Hepatocyte (in vitro differentiated cells): ENCODE measurements around the gene INHBE. TPM values are rescaled to one million over a fixed set of nuclear protein-coding genes. Genes with fewer than 3 reads are reported as not detected.

ENCODE experiments used
- DNase-seq: peaks from one replicate; pipeline ENCODE4 v3.0.0-alpha.2; 2016; ENCODE audit warnings: low spot score
- H2AFZ ChIP-seq: fragments of 200-600 bp; sonication (generic); 2 replicates; pipeline ENCODE4 v1.6.0; 2016; ENCODE audit warnings: antibody characterized with exemption, mild to moderate bottlenecking
- H3K27ac ChIP-seq: fragments of 200-600 bp; sonication (generic); 2 replicates; pipeline ENCODE4 v1.5.1; 2016; ENCODE audit warnings: mild to moderate bottlenecking
- H3K27me3 ChIP-seq: fragments of 200-600 bp; sonication (generic); 2 replicates; pipeline ENCODE4 v1.6.1; 2016
- H3K36me3 ChIP-seq: fragments of 200-600 bp; sonication (generic); replicated peaks from 2 replicates; pipeline ENCODE4 v1.5.1; 2016; ENCODE audit warnings: low read depth; ENCODE audit not compliant: insufficient read depth
- H3K4me1 ChIP-seq: fragments of 200-600 bp; sonication (generic); 2 replicates; pipeline ENCODE4 v1.5.1; 2016; ENCODE audit warnings: mild to moderate bottlenecking, moderate library complexity; ENCODE audit not compliant: insufficient read depth
- H3K4me2 ChIP-seq: fragments of 200-600 bp; sonication (generic); 2 replicates; pipeline ENCODE4 v1.6.0; 2016
- H3K4me3 ChIP-seq: fragments of 200-600 bp; sonication (generic); 2 replicates; pipeline ENCODE4 v1.5.1; 2016; ENCODE audit warnings: mild to moderate bottlenecking
- H3K79me2 ChIP-seq: fragments of 200-600 bp; sonication (generic); 2 replicates; pipeline ENCODE4 v1.6.0; 2017; ENCODE audit warnings: mild to moderate bottlenecking
- H3K9me2 ChIP-seq: fragments of 200-600 bp; sonication (generic); replicated peaks from 2 replicates; pipeline ENCODE4 v1.6.0; 2017; ENCODE audit warnings: mild to moderate bottlenecking; ENCODE audit not compliant: insufficient read depth
- H3K9me3 ChIP-seq: fragments of 200-600 bp; sonication (generic); 2 replicates; pipeline ENCODE4 v1.5.1; 2016; ENCODE audit warnings: low read depth, mild to moderate bottlenecking
- H4K20me1 ChIP-seq: fragments of 200-600 bp; sonication (generic); 2 replicates; pipeline ENCODE4 v1.6.0; 2016; ENCODE audit warnings: mild to moderate bottlenecking; ENCODE audit not compliant: insufficient read depth, poor library complexity, severe bottlenecking
- EZH2 ChIP-seq: fragments of 200-600 bp; sonication (generic); IDR thresholded peaks from 2 replicates; pipeline ENCODE4 v1.6.1; 2016; ENCODE audit warnings: antibody characterized with exemption, mild to moderate bottlenecking, borderline replicate concordance
- EZH2phosphoT487 ChIP-seq: fragments of 200-600 bp; sonication (generic); IDR thresholded peaks from one replicate; pipeline ENCODE4 v1.6.1; 2018; ENCODE audit warnings: antibody characterized with exemption, mild to moderate bottlenecking, low read depth, moderate library complexity; ENCODE audit not compliant: unreplicated experiment, severe bottlenecking
- WGBS: methylation state at CpG from one replicate; pipeline ENCODE4 v1.1.6; 2016; ENCODE audit warnings: low lambda C conversion rate; ENCODE audit errors: missing lambda C conversion rate; 5-methylcytosine and 5-hydroxymethylcytosine counted together
- polyA plus RNA-seq: library from polyadenylated mRNA; unstranded; fragments of >200 nt; fragmentation: Nextera tagmentation; extraction: Ambion mirVana; gene quantifications from 2 replicates; pipeline ENCODE4 v1.2.1, GENCODE V29; 2016
- total RNA-seq: library from RNA; depleted of rRNA; stranded (reverse); fragments of >200 nt; gene quantifications from 2 replicates; pipeline ENCODE4 v1.2.3, GENCODE V29; 2014
- TF ChIP-seq, protein P1 (sequence below): fragments of 200-600 bp; sonication (generic); IDR thresholded peaks from 2 replicates; pipeline ENCODE4 v1.5.1; 2016; ENCODE audit warnings: antibody characterized with exemption, mild to moderate bottlenecking; ENCODE audit not compliant: poor library complexity

Gene INHBE
- total and polyA plus RNA-seq, 2 experiments from 2014 or later, result 15.1 to 44.2 TPM

DNA sequence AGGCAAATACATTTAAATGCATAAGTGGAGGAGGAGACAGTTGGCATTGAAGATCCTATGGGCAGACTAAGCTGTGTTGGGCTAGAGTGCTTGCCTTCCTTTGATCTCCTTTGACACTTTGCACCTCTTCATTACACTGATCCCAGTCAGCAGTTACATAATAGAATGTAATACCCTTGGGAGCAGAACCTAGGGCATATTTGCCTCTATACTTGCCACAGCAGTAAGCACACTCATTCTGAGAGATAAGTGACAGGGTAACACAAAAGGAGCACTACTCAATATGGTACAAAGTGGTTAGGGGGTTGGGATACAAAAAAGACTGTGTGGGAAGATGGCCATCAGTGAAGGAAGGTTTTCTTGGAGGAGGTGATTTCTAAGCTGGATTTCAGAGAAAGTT lies 41.7 kb downstream of the INHBE start:
- DNase-seq, result no peak
- Histone ChIP-seq H3K4me2 (no peak overlapping the region), H3K4me1 (no peaks in the 10 kb centered on the region)

DNA sequence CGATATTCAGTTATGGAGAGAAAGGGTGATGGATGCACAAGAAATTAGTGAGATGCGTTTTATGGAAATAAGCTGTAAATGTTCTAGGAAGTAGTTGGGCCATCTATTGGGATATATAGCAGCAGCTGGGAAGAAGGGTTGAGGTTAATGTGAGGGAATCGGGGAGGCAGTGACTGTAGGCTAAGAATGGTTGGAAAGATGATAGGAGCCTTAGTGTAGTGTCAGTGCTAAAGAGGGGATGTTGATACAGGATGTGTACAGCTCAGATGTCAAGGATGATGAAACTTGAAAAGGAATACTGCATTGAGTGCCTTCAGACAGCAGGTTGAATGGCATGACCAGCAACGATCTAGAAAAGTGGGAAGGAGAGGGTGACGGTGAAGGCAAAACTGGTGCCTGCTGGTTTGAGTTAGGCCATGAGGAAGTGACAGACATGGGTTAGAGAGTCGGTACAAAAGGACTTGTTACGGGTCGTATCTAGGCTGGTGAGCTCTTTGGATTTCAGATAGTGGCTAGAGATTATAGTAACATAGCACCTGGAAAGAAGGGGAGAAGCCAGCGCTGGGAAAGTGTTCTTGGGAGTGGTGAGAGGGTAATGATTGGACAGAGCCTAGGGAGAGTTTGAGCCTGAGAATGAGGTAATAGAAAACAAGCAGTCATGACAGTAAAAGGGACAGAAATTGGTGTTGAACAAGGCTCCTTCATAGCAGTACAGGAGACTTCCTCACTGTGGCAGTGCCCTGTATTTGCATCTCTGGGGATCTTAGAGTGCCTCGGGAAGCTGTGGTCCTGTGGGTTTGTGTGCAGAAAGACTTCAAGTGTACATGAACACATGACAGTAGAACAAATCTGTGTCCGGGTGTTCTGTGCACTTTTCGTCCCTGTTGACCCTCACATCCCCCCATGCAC lies 42.4 kb downstream of the INHBE start:
- Histone ChIP-seq H3K36me3 (no peaks in the 10 kb centered on the region), H3K4me1 (no peaks in the 10 kb centered on the region), H3K4me3 (no peak overlapping the region), H4K20me1 (no peaks in the 10 kb centered on the region), H3K79me2 (no peaks in the 10 kb centered on the region), H3K27me3 (no peaks in the 10 kb centered on the region), H3K27ac (no peak overlapping the region), H3K9me2 (no peaks in the 10 kb centered on the region), H3K4me2 (no peak overlapping the region), H3K9me3 (no peaks in the 10 kb centered on the region), H2AFZ (no peak overlapping the region)
- 95% methylated on average over 12 of the region's 12 CpGs for WGBS
- TF ChIP-seq, protein P1, sequence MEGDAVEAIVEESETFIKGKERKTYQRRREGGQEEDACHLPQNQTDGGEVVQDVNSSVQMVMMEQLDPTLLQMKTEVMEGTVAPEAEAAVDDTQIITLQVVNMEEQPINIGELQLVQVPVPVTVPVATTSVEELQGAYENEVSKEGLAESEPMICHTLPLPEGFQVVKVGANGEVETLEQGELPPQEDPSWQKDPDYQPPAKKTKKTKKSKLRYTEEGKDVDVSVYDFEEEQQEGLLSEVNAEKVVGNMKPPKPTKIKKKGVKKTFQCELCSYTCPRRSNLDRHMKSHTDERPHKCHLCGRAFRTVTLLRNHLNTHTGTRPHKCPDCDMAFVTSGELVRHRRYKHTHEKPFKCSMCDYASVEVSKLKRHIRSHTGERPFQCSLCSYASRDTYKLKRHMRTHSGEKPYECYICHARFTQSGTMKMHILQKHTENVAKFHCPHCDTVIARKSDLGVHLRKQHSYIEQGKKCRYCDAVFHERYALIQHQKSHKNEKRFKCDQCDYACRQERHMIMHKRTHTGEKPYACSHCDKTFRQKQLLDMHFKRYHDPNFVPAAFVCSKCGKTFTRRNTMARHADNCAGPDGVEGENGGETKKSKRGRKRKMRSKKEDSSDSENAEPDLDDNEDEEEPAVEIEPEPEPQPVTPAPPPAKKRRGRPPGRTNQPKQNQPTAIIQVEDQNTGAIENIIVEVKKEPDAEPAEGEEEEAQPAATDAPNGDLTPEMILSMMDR, result no peak
- TF ChIP-seq EZH2phosphoT487 (no peak), EZH2 (no peak)
- no peak for DNase-seq

More for the DNA sequence above, 41.7 kb downstream of the INHBE start:
- H3K4me3 ChIP-seq, result no peak overlapping the region
- H3K9me2 ChIP-seq, result no peaks in the 10 kb centered on the region
- no peaks in the 10 kb centered on the region for H3K79me2 ChIP-seq
- no peaks in the 10 kb centered on the region for H3K9me3 ChIP-seq
- H4K20me1 ChIP-seq, result no peaks in the 10 kb centered on the region
- H3K36me3 ChIP-seq, result no peaks in the 10 kb centered on the region
- no peaks in the 10 kb centered on the region for H3K27me3 ChIP-seq
- no peak overlapping the region for H3K27ac ChIP-seq
- no peak overlapping the region for H2AFZ ChIP-seq
- TF ChIP-seq, protein P1, result no peak
- TF ChIP-seq EZH2, result no peak
- TF ChIP-seq EZH2phosphoT487, result no peak

GRCh38 chr12:57498132-57498502 lies 43.0 kb downstream of the INHBE start:
- H2AFZ ChIP-seq, result no peak overlapping the region

More at GRCh38 chr12:57498132-57498502, 43.0 kb downstream of the INHBE start:
- H3K4me2 ChIP-seq, result no peak overlapping the region
- no peaks in the 10 kb centered on the region for H3K4me1 ChIP-seq
- no peaks in the 10 kb centered on the region for H3K79me2 ChIP-seq
- no peaks in the 10 kb centered on the region for H3K27me3 ChIP-seq
- no peak for DNase-seq
- H3K36me3 ChIP-seq, result no peaks in the 10 kb centered on the region
- 89% methylated on average over 9 of the region's 9 CpGs for WGBS
- H3K9me2 ChIP-seq, result no peaks in the 10 kb centered on the region
- H3K27ac ChIP-seq, result no peak overlapping the region
- H4K20me1 ChIP-seq, result no peaks in the 10 kb centered on the region
- H3K9me3 ChIP-seq, result no peaks in the 10 kb centered on the region
- H3K4me3 ChIP-seq, result no peak overlapping the region
- TF ChIP-seq EZH2 (no peak), EZH2phosphoT487 (no peak)
- TF ChIP-seq, protein P1, result no peak
